Subcutaneous adipose tissue (tissue), 4 donors: ENCODE results near the gene SPPL2C. TPM values are rescaled to one million over a fixed set of nuclear protein-coding genes. Genes with fewer than 3 reads are reported as not detected.

Experiments
- total RNA-seq, 4 donors: library from RNA; depleted of rRNA; stranded (reverse); fragments of >200 nt; gene quantifications; one replicate each; pipeline ENCODE4 v1.1.0, GENCODE V29; 2016
- TF ChIP-seq, protein P1 (sequence below): fragments of 450-650 bp; IDR thresholded peaks from one replicate; pipeline ENCODE4 v1.5.1; 2016; ENCODE audit warnings: low read depth, mild to moderate bottlenecking, control low read depth, antibody characterized with exemption, moderate library complexity

The SPPL2C gene, protein sequence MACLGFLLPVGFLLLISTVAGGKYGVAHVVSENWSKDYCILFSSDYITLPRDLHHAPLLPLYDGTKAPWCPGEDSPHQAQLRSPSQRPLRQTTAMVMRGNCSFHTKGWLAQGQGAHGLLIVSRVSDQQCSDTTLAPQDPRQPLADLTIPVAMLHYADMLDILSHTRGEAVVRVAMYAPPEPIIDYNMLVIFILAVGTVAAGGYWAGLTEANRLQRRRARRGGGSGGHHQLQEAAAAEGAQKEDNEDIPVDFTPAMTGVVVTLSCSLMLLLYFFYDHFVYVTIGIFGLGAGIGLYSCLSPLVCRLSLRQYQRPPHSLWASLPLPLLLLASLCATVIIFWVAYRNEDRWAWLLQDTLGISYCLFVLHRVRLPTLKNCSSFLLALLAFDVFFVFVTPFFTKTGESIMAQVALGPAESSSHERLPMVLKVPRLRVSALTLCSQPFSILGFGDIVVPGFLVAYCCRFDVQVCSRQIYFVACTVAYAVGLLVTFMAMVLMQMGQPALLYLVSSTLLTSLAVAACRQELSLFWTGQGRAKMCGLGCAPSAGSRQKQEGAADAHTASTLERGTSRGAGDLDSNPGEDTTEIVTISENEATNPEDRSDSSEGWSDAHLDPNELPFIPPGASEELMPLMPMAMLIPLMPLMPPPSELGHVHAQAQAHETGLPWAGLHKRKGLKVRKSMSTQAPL
- total RNA-seq = not detected

DNA sequence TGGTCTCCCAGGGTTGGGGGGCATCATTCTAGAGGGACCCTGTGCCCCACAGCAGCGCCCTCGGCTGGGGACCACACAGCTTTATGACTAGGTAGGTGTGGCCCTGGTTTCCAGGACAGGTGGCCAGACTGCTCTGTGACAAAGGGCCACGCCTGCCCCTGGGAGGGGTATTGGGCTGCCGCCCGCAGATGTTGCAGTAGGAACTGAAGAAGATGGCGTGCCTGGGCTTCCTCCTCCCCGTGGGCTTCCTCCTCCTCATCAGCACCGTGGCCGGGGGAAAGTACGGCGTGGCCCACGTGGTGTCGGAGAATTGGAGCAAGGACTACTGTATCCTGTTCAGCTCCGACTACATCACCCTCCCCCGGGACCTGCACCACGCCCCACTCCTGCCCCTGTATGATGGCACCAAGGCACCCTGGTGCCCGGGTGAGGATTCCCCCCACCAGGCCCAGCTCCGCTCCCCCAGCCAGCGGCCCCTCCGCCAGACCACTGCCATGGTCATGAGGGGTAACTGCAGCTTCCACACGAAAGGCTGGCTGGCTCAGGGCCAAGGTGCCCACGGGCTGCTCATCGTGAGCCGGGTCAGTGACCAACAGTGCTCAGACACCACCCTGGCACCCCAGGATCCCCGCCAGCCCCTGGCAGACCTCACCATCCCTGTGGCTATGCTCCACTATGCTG, at the start of gene SPPL2C:
SPPL2C (plus strand) TSS at position 187 of the 681 bp plus-strand sequence; CDS start at position 213, 26 bp downstream.
- TF ChIP-seq, protein P1, sequence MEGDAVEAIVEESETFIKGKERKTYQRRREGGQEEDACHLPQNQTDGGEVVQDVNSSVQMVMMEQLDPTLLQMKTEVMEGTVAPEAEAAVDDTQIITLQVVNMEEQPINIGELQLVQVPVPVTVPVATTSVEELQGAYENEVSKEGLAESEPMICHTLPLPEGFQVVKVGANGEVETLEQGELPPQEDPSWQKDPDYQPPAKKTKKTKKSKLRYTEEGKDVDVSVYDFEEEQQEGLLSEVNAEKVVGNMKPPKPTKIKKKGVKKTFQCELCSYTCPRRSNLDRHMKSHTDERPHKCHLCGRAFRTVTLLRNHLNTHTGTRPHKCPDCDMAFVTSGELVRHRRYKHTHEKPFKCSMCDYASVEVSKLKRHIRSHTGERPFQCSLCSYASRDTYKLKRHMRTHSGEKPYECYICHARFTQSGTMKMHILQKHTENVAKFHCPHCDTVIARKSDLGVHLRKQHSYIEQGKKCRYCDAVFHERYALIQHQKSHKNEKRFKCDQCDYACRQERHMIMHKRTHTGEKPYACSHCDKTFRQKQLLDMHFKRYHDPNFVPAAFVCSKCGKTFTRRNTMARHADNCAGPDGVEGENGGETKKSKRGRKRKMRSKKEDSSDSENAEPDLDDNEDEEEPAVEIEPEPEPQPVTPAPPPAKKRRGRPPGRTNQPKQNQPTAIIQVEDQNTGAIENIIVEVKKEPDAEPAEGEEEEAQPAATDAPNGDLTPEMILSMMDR = no peak

GRCh38 chr17:45800816-45801215, 43.9 kb upstream of the SPPL2C start:
- TF ChIP-seq, protein P1 = no peak

GRCh38 chr17:45801421-45801820, 43.3 kb upstream of the SPPL2C start:
- TF ChIP-seq, protein P1 = no peak

- TF ChIP-seq, protein P1 = no peak
Measured at GRCh38 chr17:45808845-45809244, 35.8 kb upstream of the SPPL2C start.

- TF ChIP-seq, protein P1 = no peak
Measured at GRCh38 chr17:45809499-45809898, 35.2 kb upstream of the SPPL2C start.

DNA sequence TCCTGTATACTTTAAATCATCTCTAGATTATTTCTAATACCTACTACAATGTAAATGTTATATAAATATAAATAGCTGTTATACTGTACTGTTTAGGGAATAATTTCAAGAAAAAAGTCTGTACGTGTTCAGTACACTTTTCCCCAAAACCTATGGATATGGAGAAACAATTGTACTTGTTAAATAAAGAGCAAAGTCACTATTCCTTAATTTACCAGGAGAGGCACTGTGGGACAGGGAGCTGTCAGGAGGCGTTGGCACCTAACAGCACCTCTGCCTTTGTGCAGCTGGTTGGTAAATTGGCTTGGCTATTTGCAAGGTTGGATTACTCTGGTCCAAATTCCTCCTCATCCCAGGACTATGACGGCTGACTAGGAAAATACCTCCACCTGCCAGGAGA, 32.6 kb upstream of the SPPL2C start:
- TF ChIP-seq, protein P1 = no peak
